HEK293 (cell line): ENCODE data around the gene DAPK2.

Experiments used
- CTCF ChIP-seq: fragments of 450-650 bp; formaldehyde crosslinking; IDR thresholded peaks from 2 replicates; pipeline ENCODE4 v1.5.1; 2016; ENCODE audit warnings: missing biosample characterization, missing genetic modification characterization
- EGR2 ChIP-seq: fragments of 450-650 bp; formaldehyde crosslinking; IDR thresholded peaks from 2 replicates; pipeline ENCODE4 v1.5.1; 2016; ENCODE audit warnings: low read depth, missing biosample characterization, missing genetic modification characterization
- REST ChIP-seq: fragments of 450-650 bp; formaldehyde crosslinking; IDR thresholded peaks from 2 replicates; pipeline ENCODE4 v1.5.1; 2016; ENCODE audit warnings: missing biosample characterization, missing genetic modification characterization
- ZFP41 ChIP-seq: fragments of 450-650 bp; formaldehyde crosslinking; IDR thresholded peaks from 2 replicates; pipeline ENCODE4 v1.5.1; 2016; ENCODE audit warnings: missing biosample characterization, missing genetic modification characterization, borderline replicate concordance
- ZNF114 ChIP-seq: fragments of 450-650 bp; formaldehyde crosslinking; IDR thresholded peaks from 2 replicates; pipeline ENCODE4 v1.5.0; 2017; ENCODE audit warnings: missing biosample characterization, missing genetic modification characterization
- ZNF24 ChIP-seq: fragments of 450-650 bp; formaldehyde crosslinking; IDR thresholded peaks from 2 replicates; pipeline ENCODE4 v1.5.1; 2016; ENCODE audit warnings: missing biosample characterization, missing genetic modification characterization
- ZNF416 ChIP-seq: fragments of 450-650 bp; formaldehyde crosslinking; IDR thresholded peaks from 2 replicates; pipeline ENCODE4 v1.5.1; 2016; ENCODE audit warnings: missing biosample characterization, missing genetic modification characterization
- ZNF473 ChIP-seq: fragments of 450-650 bp; formaldehyde crosslinking; IDR thresholded peaks from 2 replicates; pipeline ENCODE4 v1.5.1; 2017; ENCODE audit warnings: missing biosample characterization, missing genetic modification characterization
- ZNF747 ChIP-seq: fragments of 450-650 bp; formaldehyde crosslinking; IDR thresholded peaks from 2 replicates; pipeline ENCODE4 v1.5.1; 2016; ENCODE audit warnings: missing biosample characterization, missing genetic modification characterization
- ZSCAN16 ChIP-seq: fragments of 450-650 bp; formaldehyde crosslinking; IDR thresholded peaks from 2 replicates; pipeline ENCODE4 v1.5.1; 2016; ENCODE audit warnings: missing biosample characterization, missing genetic modification characterization

- TF ChIP-seq ZNF24 (tag by site-specific recombination) = no peak
- TF ChIP-seq ZFP41 = no peak
- no peak for TF ChIP-seq CTCF (tag by site-specific recombination)
- TF ChIP-seq EGR2 (tag by site-specific recombination) = no peak
- no peak for TF ChIP-seq REST
- no peak for TF ChIP-seq ZNF114
- TF ChIP-seq ZNF747 (tag by site-specific recombination) = no peak
- no peak for TF ChIP-seq ZNF473 (tag by site-specific recombination)
- TF ChIP-seq ZSCAN16 (tag by site-specific recombination) = no peak
- no peak for TF ChIP-seq ZNF416
Observed at GRCh38 chr15:64082757-64083156, 36.5 kb upstream of the DAPK2 start.
